HUES64 (cell line): Measurements from ENCODE around the gene PPCDC.

Source experiments
- H3K27ac ChIP-seq: 2 replicates; pipeline ENCODE4 v1.7.0; 2013; ENCODE audit warnings: low read depth, low read length, inconsistent platforms
- H3K27me3 ChIP-seq: 2 replicates; pipeline ENCODE4 v1.6.1; 2013; ENCODE audit warnings: mild to moderate bottlenecking, low read length; ENCODE audit not compliant: insufficient read depth
- H3K36me3 ChIP-seq: 2 replicates; pipeline ENCODE4 v1.6.1; 2013; ENCODE audit warnings: mild to moderate bottlenecking, low read length; ENCODE audit not compliant: insufficient read depth
- H3K4me1 ChIP-seq: 2 replicates; pipeline ENCODE4 v1.6.1; 2013; ENCODE audit warnings: mild to moderate bottlenecking, low read length, moderate library complexity; ENCODE audit not compliant: insufficient read depth
- H3K4me3 ChIP-seq: 2 replicates; pipeline ENCODE4 v1.5.1; 2013; ENCODE audit warnings: mild to moderate bottlenecking, low read length, moderate library complexity
- H3K9ac ChIP-seq: 2 replicates; pipeline ENCODE4 v1.6.1; 2013; ENCODE audit warnings: mild to moderate bottlenecking, low read depth, low read length
- H3K9me3 ChIP-seq: 2 replicates; pipeline ENCODE4 v1.6.1; 2013; ENCODE audit warnings: low read depth, low read length; ENCODE audit not compliant: insufficient read depth
- WGBS: fragments of 150-250, 120-280 bp; methylation state at CpG from one replicate; pipeline ENCODE4 v1.1.7; 2013; ENCODE audit warnings: missing lambda C conversion rate; 5-methylcytosine and 5-hydroxymethylcytosine counted together

Gene PPCDC

GRCh38 chr15:75045332-75046015 is 22.1 kb downstream of the PPCDC start:
- Histone ChIP-seq H3K9ac (no peak overlapping the region), H3K4me3 (no peak overlapping the region), H3K36me3 (0 out of 2 replicates have a peak, but pooled peaks cover 9% of the 10 kb centered on the region), H3K9me3 (no peaks in the 10 kb centered on the region), H3K4me1 (peaks cover 9% of the 10 kb centered on the region; the same call in 1 of the 2 replicates), H3K27me3 (no peaks in the 10 kb centered on the region), H3K27ac (no peak overlapping the region)
- whole genome bisulfite sequencing = 93% methylated on average over 6 of the region's 6 CpGs

GRCh38 chr15:75048394-75048793 is 25.0 kb downstream of the PPCDC start:
- Histone ChIP-seq H3K9me3 (no peaks in the 10 kb centered on the region), H3K4me1 (peaks cover 9% of the 10 kb centered on the region; the same call in 1 of the 2 replicates), H3K9ac (no peak overlapping the region), H3K4me3 (no peak overlapping the region), H3K36me3 (0 out of 2 replicates have a peak, but pooled peaks cover 9% of the 10 kb centered on the region), H3K27me3 (no peaks in the 10 kb centered on the region), H3K27ac (no peak overlapping the region)
- WGBS = 97% methylated on average over 10 of the region's 10 CpGs

GRCh38 chr15:75049392-75049791 is 26.0 kb downstream of the PPCDC start:
- WGBS = 94% methylated on average over 11 of the region's 11 CpGs
- H3K9me3 ChIP-seq = no peaks in the 10 kb centered on the region
- no peak overlapping the region for H3K9ac ChIP-seq
- H3K27me3 ChIP-seq = no peaks in the 10 kb centered on the region
- no peak overlapping the region for H3K4me3 ChIP-seq
- peaks cover 12% of the 10 kb centered on the region; the same call in 1 of the 2 replicates for H3K4me1 ChIP-seq
- H3K27ac ChIP-seq = no peak overlapping the region
- H3K36me3 ChIP-seq = 0 out of 2 replicates have a peak, but pooled peaks cover 9% of the 10 kb centered on the region

GRCh38 chr15:75050283-75050682 is 26.9 kb downstream of the PPCDC start:
- no peak overlapping the region for H3K9ac ChIP-seq
- H3K9me3 ChIP-seq = no peaks in the 10 kb centered on the region
- no peak overlapping the region for H3K4me3 ChIP-seq
- H3K36me3 ChIP-seq = 0 out of 2 replicates have a peak, but pooled peaks cover 7% of the 10 kb centered on the region
- H3K4me1 ChIP-seq = peaks cover 13% of the 10 kb centered on the region; the same call in 1 of the 2 replicates
- no peaks in the 10 kb centered on the region for H3K27me3 ChIP-seq
- H3K27ac ChIP-seq = no peak overlapping the region
- 98% methylated on average over 2 of the region's 2 CpGs for WGBS

- Histone ChIP-seq H3K4me3 (no peak overlapping the region), H3K27me3 (no peaks in the 10 kb centered on the region), H3K36me3 (0 out of 2 replicates have a peak, but pooled peaks cover 7% of the 10 kb centered on the region), H3K4me1 (peaks cover 13% of the 10 kb centered on the region; the same call in 1 of the 2 replicates), H3K9ac (no peak overlapping the region), H3K27ac (no peak overlapping the region), H3K9me3 (no peaks in the 10 kb centered on the region)
- WGBS = 98% methylated on average over 6 of the region's 6 CpGs
These were observed 27.8 kb downstream of the PPCDC start for GRCh38 chr15:75051191-75051608.

- H3K4me3 ChIP-seq = no peak overlapping the region
- 0 out of 2 replicates have a peak, but pooled peaks cover 7% of the 10 kb centered on the region for H3K36me3 ChIP-seq
- WGBS = 92% methylated on average over 4 of the region's 4 CpGs
- no peak overlapping the region for H3K9ac ChIP-seq
- peaks cover 12% of the 10 kb centered on the region; the same call in 1 of the 2 replicates for H3K4me1 ChIP-seq
- H3K27me3 ChIP-seq = no peaks in the 10 kb centered on the region
- H3K27ac ChIP-seq = no peak overlapping the region
- no peaks in the 10 kb centered on the region for H3K9me3 ChIP-seq
These were observed 28.3 kb downstream of the PPCDC start for GRCh38 chr15:75051711-75052110.

- H3K27ac ChIP-seq = no peak overlapping the region
- H3K9me3 ChIP-seq = no peaks in the 10 kb centered on the region
- H3K4me1 ChIP-seq = peaks cover 8% of the 10 kb centered on the region; the same call in 1 of the 2 replicates
- 95% methylated on average over 4 of the region's 5 CpGs for WGBS
- no peaks in the 10 kb centered on the region for H3K27me3 ChIP-seq
- no peak overlapping the region for H3K9ac ChIP-seq
- H3K36me3 ChIP-seq = 0 out of 2 replicates have a peak, but pooled peaks cover 7% of the 10 kb centered on the region
- no peak overlapping the region for H3K4me3 ChIP-seq
These were observed 29.8 kb downstream of the PPCDC start for GRCh38 chr15:75052972-75053747.

GRCh38 chr15:75053748-75054125 is 30.3 kb downstream of the PPCDC start:
- no peak overlapping the region for H3K9ac ChIP-seq
- no peak overlapping the region for H3K27ac ChIP-seq
- no peaks in the 10 kb centered on the region for H3K9me3 ChIP-seq
- H3K27me3 ChIP-seq = no peaks in the 10 kb centered on the region
- H3K4me3 ChIP-seq = no peak overlapping the region
- WGBS = 95% methylated on average over 7 of the region's 7 CpGs
- H3K4me1 ChIP-seq = peaks cover 10% of the 10 kb centered on the region; the same call in 1 of the 2 replicates
- H3K36me3 ChIP-seq = 0 out of 2 replicates have a peak, but pooled peaks cover 4% of the 10 kb centered on the region

- Histone ChIP-seq H3K9me3 (no peaks in the 10 kb centered on the region), H3K27ac (no peak overlapping the region), H3K36me3 (no peaks in the 10 kb centered on the region), H3K4me1 (peaks cover 10% of the 10 kb centered on the region; the same call in 1 of the 2 replicates), H3K9ac (no peak overlapping the region), H3K4me3 (no peak overlapping the region), H3K27me3 (no peaks in the 10 kb centered on the region)
- WGBS = 87% methylated on average over 1 of the region's 3 CpGs
These were observed 30.9 kb downstream of the PPCDC start for GRCh38 chr15:75054172-75054897.

- Histone ChIP-seq H3K4me3 (no peak overlapping the region), H3K27ac (no peak overlapping the region), H3K9ac (no peak overlapping the region), H3K27me3 (no peaks in the 10 kb centered on the region), H3K9me3 (no peaks in the 10 kb centered on the region), H3K36me3 (no peaks in the 10 kb centered on the region), H3K4me1 (peaks cover 12% of the 10 kb centered on the region; the same call in 1 of the 2 replicates)
- 92% methylated on average over 7 of the region's 7 CpGs for WGBS
These were observed 32.6 kb downstream of the PPCDC start for GRCh38 chr15:75056036-75056435.
